Liver (tissue), 3 donors: ENCODE data around the gene DNAH1.

Experiments used
- ATF3 ChIP-seq: IDR thresholded peaks from 2 replicates; pipeline ENCODE4 v1.6.1; 2016; ENCODE audit warnings: antibody characterized with exemption
- CTCF ChIP-seq: fragments of 150-350 bp; IDR thresholded peaks from 2 replicates; pipeline ENCODE4 v1.5.1; 2017; ENCODE audit warnings: improper control_type of control experiment, low read depth, low read length; ENCODE audit not compliant: missing input control
- EGR1 ChIP-seq, 2 donors: IDR thresholded peaks; 2 replicates each; pipeline ENCODE4 v1.6.1; 2016 to 2018; ENCODE audit warnings: antibody characterized with exemption in 2 of 2, low read depth in 2 of 2
- JUND ChIP-seq, 2 donors: IDR thresholded peaks; 2 replicates each; pipeline ENCODE4 v1.6.1; 2016; ENCODE audit warnings: antibody characterized with exemption in 2 of 2
- MAX ChIP-seq: IDR thresholded peaks from 2 replicates; pipeline ENCODE4 v1.6.1; 2016; ENCODE audit warnings: antibody characterized with exemption
- REST ChIP-seq: IDR thresholded peaks from 2 replicates; pipeline ENCODE4 v1.6.1; 2016; ENCODE audit warnings: antibody characterized with exemption, mild to moderate bottlenecking
- YY1 ChIP-seq: IDR thresholded peaks from 2 replicates; pipeline ENCODE4 v1.6.1; 2016; ENCODE audit warnings: antibody characterized with exemption, mild to moderate bottlenecking
- donor health status: healthy.
- donor health status: healthy.

GRCh38 chr3:52361454-52361853, 45.3 kb downstream of the DNAH1 start:
- no peak for TF ChIP-seq CTCF
- TF ChIP-seq REST, result no peak
- TF ChIP-seq EGR1 (IDR thresholded peaks at IDR 0.05; ENCODE audit: low read depth in 2 of 2), result no peak
- no peak for TF ChIP-seq YY1
- no peak for TF ChIP-seq MAX
- no peak for TF ChIP-seq ATF3
- TF ChIP-seq JUND (IDR thresholded peaks at IDR 0.05), result no peak
